C4-2B (cell line): Measurements from ENCODE around the gene RNF217.

Experiments
- ZFX ChIP-seq: fragments of 450-650 bp; IDR thresholded peaks from 2 replicates; pipeline ENCODE4 v1.6.1; 2017
- TF ChIP-seq, protein P1 (sequence below): fragments of 450-650 bp; conservative IDR thresholded peaks from 2 replicates; pipeline ENCODE4 v1.5.1; 2017; ENCODE audit warnings: mild to moderate bottlenecking

DNA sequence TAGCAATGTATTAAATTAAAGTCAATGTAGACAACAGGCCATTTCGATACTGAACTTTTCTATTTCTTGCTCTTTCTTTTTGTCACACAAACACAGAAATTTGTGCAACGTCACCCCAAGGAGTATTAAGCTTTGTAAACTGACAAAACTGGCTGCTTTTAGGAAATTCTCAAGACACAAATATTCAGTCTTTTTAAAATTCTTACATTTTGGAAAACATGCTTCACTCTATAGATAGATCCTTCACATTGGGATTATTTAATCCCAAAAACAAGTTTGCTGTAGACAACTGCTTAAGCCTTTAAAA lies 121.4 kb downstream of the RNF217 start:
- TF ChIP-seq, protein P1, sequence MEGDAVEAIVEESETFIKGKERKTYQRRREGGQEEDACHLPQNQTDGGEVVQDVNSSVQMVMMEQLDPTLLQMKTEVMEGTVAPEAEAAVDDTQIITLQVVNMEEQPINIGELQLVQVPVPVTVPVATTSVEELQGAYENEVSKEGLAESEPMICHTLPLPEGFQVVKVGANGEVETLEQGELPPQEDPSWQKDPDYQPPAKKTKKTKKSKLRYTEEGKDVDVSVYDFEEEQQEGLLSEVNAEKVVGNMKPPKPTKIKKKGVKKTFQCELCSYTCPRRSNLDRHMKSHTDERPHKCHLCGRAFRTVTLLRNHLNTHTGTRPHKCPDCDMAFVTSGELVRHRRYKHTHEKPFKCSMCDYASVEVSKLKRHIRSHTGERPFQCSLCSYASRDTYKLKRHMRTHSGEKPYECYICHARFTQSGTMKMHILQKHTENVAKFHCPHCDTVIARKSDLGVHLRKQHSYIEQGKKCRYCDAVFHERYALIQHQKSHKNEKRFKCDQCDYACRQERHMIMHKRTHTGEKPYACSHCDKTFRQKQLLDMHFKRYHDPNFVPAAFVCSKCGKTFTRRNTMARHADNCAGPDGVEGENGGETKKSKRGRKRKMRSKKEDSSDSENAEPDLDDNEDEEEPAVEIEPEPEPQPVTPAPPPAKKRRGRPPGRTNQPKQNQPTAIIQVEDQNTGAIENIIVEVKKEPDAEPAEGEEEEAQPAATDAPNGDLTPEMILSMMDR = no peak
- no peak for TF ChIP-seq ZFX
